Measurements from ENCODE around the gene NME8.
A peak's percentile ranks its signal among the peaks of the same experiment; 100 is the strongest.

NME8 gene

GRCh38 chr7:37901236-37901827 is 52.9 kb downstream of the NME8 start:
- peak; percentile 96 for FAIRE-seq

DNA sequence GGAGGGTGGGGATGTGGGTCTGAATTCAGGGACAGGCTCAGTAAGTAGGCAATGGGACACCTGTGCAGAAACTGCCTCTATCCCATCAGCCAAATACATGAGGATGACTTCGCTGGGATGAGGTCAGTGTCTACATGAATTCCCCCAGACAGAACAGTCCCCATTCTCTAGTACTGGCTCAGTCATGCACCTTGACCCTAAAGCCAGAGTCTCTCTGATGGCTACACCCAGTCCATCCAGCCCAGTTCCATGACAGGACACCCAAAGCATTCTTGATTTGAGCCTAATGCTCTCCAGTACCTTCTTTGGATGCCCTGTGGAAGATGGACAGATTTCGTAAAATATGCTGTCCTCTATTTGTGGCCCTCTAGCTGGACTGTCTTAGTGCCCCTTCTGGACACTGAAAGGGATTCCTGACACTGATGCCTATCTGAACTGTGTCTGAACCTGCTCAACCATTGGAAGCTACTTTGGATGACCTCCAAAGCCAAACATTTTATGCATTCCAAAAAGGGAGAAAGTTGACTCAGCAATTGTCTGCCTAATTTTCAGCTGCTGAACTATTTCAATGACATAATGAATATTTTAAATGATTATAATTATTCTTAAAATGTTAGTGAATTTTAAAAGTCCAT is 53.6 kb downstream of the NME8 start:
- peak; percentile 91 for FAIRE-seq

DNA sequence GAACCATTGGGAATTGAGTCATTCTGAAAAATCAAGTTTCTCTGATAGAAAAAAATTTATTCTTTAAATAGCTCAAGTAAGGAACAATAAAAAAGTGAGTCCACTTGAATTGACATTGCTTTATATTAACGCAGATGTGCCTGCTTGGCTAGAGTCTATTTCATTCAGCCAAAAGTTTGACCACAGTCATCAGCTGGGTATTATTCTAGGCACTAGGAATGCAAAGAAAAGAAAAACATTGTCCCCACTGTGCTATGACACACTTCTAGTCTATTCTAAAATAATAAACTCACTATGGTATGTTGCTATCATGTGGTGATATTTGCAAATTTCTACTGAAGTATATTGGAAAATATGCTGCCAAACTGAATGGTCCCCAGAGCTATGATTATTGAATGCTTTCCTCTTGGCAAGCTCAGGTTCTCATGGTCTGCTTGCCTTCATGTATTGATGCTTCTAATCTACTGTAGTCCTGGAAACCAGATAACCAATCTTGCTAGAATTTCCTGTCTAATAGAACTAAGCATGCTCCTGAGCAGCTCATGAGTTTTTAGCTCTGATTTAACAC is 59.9 kb downstream of the NME8 start:
- no peak for FAIRE-seq

- FAIRE-seq = no peak
Observed at GRCh38 chr7:37912756-37913155, 64.4 kb downstream of the NME8 start.

DNA sequence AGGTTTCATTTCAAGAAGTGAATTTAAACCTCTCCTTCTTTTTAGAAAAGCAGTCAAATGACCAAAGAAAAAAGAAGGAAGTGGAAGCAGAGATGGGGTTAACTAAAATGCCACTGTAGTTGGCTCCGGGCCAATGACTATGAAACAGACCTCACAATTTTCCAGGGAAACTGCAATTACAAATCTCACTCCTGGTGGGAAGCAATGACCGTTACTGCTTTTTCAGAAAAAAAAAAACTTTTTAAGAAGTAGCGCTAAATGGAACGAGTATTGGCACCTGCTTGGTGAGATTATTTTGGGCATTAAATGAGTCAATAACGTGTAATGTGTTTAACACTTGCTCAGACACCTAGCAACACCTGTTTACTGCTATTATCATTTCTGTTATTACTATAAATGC is 67.0 kb downstream of the NME8 start:
- FAIRE-seq = peak; percentile 66

- FAIRE-seq = no peak
Observed at GRCh38 chr7:37916017-37916672, 67.7 kb downstream of the NME8 start.

DNA sequence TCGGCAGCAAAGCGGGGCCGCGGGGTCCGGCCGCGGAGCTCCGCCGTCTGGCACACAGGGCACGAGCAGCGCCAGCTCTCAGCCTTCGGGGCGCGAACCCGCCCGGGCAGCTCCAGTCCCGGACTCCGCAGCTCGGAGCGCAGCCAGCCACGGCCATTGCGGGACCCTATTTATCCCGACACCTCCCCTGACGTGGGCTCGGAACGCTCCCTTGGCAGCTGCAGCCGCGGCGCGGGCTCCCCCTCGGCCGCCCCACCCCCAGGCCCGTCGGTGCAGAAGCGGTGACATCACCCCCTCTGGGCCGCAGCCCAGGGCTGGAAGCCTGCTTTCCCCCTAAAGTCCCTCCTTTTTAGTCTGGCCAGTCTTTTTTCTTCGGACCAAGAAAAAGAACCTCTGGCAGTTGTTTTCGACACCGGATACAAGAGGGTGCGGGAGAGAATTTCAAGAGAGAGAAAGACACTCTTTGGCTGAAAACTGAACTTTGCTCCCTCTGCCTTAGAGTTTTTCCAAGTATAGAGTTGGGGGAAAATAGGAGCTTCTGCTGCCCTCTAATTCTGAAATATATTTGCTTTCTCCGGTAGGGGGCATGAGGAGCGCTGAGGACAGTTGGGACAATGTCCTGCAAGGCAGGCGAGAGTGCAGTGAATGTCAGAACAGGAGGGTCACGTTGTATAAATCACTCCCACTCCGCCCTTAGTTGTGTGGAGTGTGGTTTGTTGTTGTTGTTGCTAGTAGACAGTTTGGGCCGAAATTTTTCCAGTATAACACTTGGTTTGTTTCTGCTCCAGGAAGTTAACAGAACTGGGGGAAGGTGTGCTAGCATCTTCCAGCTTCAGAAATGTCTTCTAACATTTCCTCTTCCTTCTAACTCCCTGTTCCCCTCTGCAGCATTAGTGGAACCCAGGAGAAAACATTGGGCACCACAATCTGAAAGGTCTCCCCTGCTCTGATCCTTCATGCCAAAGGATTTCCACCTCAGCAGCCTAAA is 68.6 kb downstream of the NME8 start, which contains the start of gene SFRP4:
SFRP4 (minus strand) TSS at position 145 of the 988 bp plus-strand sequence. CDS start 280 bp downstream, outside the sequence.
- peak; percentile 92 for FAIRE-seq

GRCh38 chr7:37918526-37918925 is 70.1 kb downstream of the NME8 start:
- no peak for FAIRE-seq

DNA sequence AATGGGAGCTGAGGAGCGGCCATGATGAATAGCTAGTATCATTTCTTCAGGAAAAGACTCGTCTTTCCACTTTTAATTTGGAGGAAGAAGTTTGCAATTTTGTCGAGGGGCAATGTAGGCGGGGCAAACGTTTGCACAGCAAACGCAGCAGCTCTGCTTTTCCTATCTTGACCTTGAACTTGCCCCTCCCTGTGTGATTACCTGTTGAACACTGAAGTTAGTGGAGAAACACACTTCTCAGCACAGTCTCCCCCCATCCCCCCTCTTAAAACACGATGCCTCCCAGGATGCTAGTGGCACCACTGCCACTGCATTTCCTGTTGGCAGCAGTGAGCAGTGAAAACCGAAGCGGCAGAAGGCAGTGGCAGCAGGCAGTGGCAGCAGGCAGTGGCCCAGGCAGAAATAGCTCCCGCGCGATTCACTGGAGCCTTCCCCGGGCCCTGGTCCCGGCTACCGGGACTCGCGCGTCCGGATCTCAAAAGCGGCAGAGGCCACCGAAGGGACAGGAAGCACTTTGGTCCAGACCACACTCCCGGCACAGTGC is 72.0 kb downstream of the NME8 start, which contains the start of gene EPDR1:
EPDR1 (plus strand) TSS at position 336 of the 544 bp plus-strand sequence. CDS start 300 bp downstream, outside the sequence.
- FAIRE-seq = no peak

DNA sequence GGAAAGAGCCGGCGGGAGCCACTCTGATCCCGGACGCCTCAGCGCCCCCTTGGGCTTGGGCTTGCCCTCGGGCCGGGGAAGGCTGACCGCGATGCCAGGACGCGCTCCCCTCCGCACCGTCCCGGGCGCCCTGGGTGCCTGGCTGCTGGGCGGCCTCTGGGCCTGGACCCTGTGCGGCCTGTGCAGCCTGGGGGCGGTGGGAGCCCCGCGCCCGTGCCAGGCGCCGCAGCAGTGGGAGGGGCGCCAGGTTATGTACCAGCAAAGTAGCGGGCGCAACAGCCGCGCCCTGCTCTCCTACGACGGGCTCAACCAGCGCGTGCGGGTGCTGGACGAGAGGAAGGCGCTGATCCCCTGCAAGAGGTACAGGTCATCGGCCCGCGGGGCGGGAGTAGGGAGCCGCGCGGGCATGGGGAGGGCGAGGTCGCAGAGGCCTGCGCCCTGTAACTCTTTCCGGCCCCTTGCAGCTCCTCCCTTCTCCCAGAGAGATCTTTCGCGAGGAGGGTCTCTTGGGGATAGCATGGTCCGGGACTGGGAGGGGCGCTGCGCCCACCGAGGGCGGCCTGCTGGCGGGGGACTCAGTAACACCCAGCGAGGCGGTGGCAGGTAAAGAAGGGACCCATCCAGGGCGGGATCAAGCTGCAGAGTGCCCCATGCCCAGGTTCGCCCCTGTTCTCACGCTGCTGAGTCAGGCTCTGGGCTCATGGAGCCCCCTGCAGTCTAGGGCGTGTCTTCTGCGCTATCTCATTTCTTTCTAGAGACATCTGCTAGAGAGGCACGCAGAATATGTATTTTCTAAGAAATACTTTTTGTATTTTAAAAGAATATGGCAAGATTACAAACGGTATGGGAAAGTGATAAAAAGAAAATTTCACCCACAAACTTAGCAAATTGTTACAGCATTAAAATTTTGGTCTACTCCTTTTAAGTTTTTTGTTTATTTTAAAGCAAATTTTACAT is 72.7 kb downstream of the NME8 start:
- FAIRE-seq = peak; percentile 8

DNA sequence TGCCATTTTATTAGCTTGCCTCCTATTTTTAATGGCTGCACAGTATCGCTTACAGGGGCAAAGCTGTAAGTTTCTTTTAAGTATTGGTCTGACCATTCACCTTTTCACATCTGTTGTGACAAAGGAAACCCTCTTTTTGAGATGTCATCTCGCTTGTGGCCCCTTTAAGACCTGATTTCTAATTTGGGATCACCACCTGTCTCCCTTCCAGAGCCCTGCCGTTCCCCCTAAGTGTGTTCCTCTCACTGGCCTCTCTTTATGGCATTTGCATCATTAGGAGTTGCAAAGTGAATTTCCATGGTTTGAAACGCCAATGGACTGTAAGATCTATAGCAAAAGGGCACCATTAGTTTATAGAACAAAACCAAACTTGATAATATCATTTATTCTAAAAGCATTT is 73.5 kb downstream of the NME8 start:
- FAIRE-seq = no peak

GRCh38 chr7:37923996-37924395 is 75.6 kb downstream of the NME8 start:
- no peak for FAIRE-seq

DNA sequence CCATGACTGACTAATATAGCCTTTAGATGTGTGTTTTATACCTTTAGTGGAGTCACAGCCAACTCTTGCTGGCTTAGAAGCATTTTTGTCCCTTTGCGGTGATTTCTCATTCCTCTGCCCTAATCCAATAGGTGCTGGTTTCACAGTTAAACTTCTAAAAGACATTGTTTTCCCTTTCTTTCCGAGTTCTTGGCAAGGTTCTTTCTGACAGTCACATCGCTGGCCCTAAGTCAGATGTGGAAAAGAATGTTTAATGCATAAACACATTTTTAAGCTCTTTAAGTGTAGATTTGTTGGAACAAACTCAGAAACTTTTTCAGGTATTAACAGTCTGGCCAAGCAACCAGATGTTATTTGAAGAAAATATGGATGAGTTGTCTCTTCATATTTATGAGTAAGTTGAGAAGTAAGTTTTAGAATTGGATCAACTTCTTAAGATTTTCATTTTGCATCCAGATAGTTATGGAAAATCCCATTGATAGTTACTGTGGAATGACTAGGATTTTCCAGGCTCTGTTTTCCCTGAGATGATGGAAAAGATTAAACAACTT is 76.2 kb downstream of the NME8 start:
- FAIRE-seq = peak; percentile 83

DNA sequence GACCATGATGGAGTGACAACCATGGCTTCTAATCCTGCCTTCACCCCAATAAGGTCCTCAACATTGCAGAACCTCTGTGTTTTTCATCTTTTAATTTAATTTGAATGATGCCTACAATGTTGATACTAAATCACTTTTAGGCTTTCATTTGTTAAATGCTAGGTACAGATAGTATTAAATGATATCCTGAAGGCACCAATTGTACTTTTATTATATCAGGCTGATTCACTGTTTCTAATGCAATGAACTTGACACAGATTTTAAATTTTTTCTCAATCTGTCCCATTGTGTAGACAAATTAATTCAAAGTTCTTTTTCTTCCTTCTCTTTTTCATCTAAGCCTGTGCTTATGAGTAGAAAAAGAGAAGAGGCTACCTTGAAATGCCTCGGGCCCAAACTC is 77.2 kb downstream of the NME8 start:
- no peak for FAIRE-seq

- FAIRE-seq = no peak
Observed at GRCh38 chr7:37927773-37928444, 79.5 kb downstream of the NME8 start.

GRCh38 chr7:37928878-37929277 is 80.5 kb downstream of the NME8 start:
- FAIRE-seq = no peak

GRCh38 chr7:37930226-37930948 is 82.0 kb downstream of the NME8 start:
- peak; percentile 94 for FAIRE-seq

- no peak for FAIRE-seq
Observed at GRCh38 chr7:37932543-37932942, 84.1 kb downstream of the NME8 start.

DNA sequence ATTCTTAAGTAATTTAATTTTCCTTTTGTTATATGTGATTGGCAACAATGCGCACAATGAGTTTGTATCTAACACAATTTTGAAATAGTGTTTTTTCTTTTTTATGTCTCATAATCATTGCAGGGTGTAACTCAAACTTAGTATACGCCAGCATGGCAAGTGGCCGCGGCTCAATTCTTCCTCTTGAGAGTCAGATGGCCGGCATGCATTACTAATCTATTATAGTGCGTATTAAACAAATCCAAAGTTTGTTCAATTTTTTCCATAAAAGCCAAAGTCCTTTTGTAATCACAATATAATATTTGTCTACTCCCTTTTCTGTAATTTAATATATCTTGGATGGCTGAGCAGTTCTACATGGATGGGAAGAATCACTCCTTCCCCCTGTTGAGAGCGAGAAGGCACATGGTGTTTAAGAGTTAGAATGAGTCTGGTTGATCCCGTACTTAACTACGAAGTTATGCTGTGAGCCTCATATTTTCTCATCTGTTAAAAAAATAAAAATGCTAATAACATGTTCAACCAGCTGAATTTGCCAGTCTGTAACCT is 84.7 kb downstream of the NME8 start:
- no peak for FAIRE-seq
